H1 (cell line): Measurements from ENCODE around the gene TSC2.

Experiments used
- CEBPB ChIP-seq: IDR thresholded peaks from 2 replicates; pipeline ENCODE4 v1.6.1; 2012; ENCODE audit warnings: low read depth, low read length
- HDAC6 ChIP-seq: IDR thresholded peaks from one replicate; pipeline ENCODE4 v1.7.1; 2012; ENCODE audit warnings: low read depth, mild to moderate bottlenecking, inconsistent platforms, low read length, moderate library complexity
- POLR2A ChIP-seq, 2 experiments: IDR thresholded peaks; 1 replicate in 1 of 2; 2 replicates in 1 of 2; pipeline ENCODE4 v1.6.1; 2011; ENCODE audit warnings: low read depth in 2 of 2, low read length in 2 of 2, mild to moderate bottlenecking in 2 of 2; ENCODE audit errors: control extremely low read depth in 1 of 2
- RAD21 ChIP-seq, 2 experiments: IDR thresholded peaks in 1 of 2; conservative IDR thresholded peaks in 1 of 2; 2 replicates each; pipeline ENCODE4 v1.6.1; 2011; ENCODE audit warnings: low read depth in 2 of 2, low read length in 2 of 2, improper control_type of control experiment in 1 of 2, inconsistent platforms in 1 of 2, mild to moderate bottlenecking in 1 of 2, moderate library complexity in 1 of 2
- ZNF274 ChIP-seq: IDR thresholded peaks from 2 replicates; pipeline ENCODE4 v1.7.0; 2012; ENCODE audit warnings: low read length, borderline replicate concordance; ENCODE audit errors: extremely low read depth
- TF ChIP-seq, protein P1 (sequence below): IDR thresholded peaks from 2 replicates; pipeline ENCODE4 v1.6.1; 2011; ENCODE audit warnings: low read depth, mild to moderate bottlenecking, low read length; ENCODE audit not compliant: insufficient read depth
- TF ChIP-seq, protein P2 (sequence below), 3 experiments: IDR thresholded peaks; 1 replicate in 2 of 3; 2 replicates in 1 of 3; pipeline versions ENCODE4 v1.5.1 to v1.6.1; 2011; ENCODE audit warnings: low read length in 3 of 3, mild to moderate bottlenecking in 3 of 3, inconsistent platforms in 2 of 3, low read depth in 1 of 3, moderate library complexity in 1 of 3; ENCODE audit not compliant: insufficient read depth in 1 of 3; ENCODE audit errors: control extremely low read depth in 1 of 3

GRCh38 chr16:2029350-2029749 is 18.4 kb upstream of the TSC2 start:
- TF ChIP-seq CEBPB (no peak), RAD21 (IDR thresholded peaks at IDR 0.05 in 1 of 2, conservative IDR thresholded peaks at IDR 0.05 in 1 of 2; ENCODE audit: low read depth in 2 of 2, low read length in 2 of 2) (no peak), POLR2A (IDR thresholded peaks at IDR 0.05; ENCODE audit: control extremely low read depth in 1 of 2, low read depth in 2 of 2, low read length in 2 of 2) (no peak), ZNF274 (no peak), HDAC6 (no peak)
- TF ChIP-seq, protein P1, sequence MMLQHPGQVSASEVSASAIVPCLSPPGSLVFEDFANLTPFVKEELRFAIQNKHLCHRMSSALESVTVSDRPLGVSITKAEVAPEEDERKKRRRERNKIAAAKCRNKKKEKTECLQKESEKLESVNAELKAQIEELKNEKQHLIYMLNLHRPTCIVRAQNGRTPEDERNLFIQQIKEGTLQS, result no peak
- TF ChIP-seq, protein P2, sequence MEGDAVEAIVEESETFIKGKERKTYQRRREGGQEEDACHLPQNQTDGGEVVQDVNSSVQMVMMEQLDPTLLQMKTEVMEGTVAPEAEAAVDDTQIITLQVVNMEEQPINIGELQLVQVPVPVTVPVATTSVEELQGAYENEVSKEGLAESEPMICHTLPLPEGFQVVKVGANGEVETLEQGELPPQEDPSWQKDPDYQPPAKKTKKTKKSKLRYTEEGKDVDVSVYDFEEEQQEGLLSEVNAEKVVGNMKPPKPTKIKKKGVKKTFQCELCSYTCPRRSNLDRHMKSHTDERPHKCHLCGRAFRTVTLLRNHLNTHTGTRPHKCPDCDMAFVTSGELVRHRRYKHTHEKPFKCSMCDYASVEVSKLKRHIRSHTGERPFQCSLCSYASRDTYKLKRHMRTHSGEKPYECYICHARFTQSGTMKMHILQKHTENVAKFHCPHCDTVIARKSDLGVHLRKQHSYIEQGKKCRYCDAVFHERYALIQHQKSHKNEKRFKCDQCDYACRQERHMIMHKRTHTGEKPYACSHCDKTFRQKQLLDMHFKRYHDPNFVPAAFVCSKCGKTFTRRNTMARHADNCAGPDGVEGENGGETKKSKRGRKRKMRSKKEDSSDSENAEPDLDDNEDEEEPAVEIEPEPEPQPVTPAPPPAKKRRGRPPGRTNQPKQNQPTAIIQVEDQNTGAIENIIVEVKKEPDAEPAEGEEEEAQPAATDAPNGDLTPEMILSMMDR (IDR thresholded peaks at IDR 0.05; ENCODE audit: control extremely low read depth in 1 of 3, insufficient read depth in 1 of 3, low read depth in 1 of 3, low read length in 3 of 3), result no peak
